HCT116 (cell line): ENCODE measurements around the gene PEX11G.
A peak's percentile ranks its signal among the peaks of the same experiment; 100 is the strongest.

Experiments
- EGR1 ChIP-seq: IDR thresholded peaks from 2 replicates; pipeline ENCODE4 v1.6.1; 2012; ENCODE audit warnings: low read depth
- EZH2phosphoT487 ChIP-seq: fragments of 200-600 bp; IDR thresholded peaks from 2 replicates; pipeline ENCODE4 v1.6.1; 2018; ENCODE audit warnings: antibody characterized with exemption, borderline replicate concordance
- POLR2A ChIP-seq: IDR thresholded peaks from 2 replicates; pipeline ENCODE4 v1.7.0; 2011; ENCODE audit warnings: borderline replicate concordance; ENCODE audit not compliant: insufficient read depth, insufficient read length; ENCODE audit errors: extremely low read depth
- RAD21 ChIP-seq: IDR thresholded peaks from 2 replicates; pipeline ENCODE4 v1.6.1; 2012; ENCODE audit warnings: low read depth, mild to moderate bottlenecking
- SIN3A ChIP-seq: IDR thresholded peaks from 2 replicates; pipeline ENCODE4 v1.6.1; 2012; ENCODE audit warnings: low read depth
- ZNF274 ChIP-seq: fragments of 200-500 bp; sonication (Bioruptor generic); IDR thresholded peaks from 2 replicates; pipeline ENCODE4 v1.6.1; 2014; ENCODE audit warnings: mild to moderate bottlenecking, low read depth, low read length, inconsistent platforms
- TF ChIP-seq, protein P1 (sequence below), 3 experiments: fragments of 200-600 bp in 1 of 3; sonication (generic) in 1 of 3; IDR thresholded peaks in 2 of 3; conservative IDR thresholded peaks in 1 of 3; 2 replicates each; pipeline ENCODE4 v1.5.1; 2012 to 2017; ENCODE audit warnings: low read depth in 2 of 3, low read length in 2 of 3, antibody characterized with exemption in 1 of 3, borderline replicate concordance in 1 of 3, control low read depth in 1 of 3, mild to moderate bottlenecking in 1 of 3, mixed read lengths in 1 of 3, mixed run types in 1 of 3, moderate library complexity in 1 of 3; ENCODE audit not compliant: insufficient read depth in 1 of 3
- TF ChIP-seq, protein P2 (sequence below): IDR thresholded peaks from 2 replicates; pipeline ENCODE4 v1.6.1; 2012

DNA sequence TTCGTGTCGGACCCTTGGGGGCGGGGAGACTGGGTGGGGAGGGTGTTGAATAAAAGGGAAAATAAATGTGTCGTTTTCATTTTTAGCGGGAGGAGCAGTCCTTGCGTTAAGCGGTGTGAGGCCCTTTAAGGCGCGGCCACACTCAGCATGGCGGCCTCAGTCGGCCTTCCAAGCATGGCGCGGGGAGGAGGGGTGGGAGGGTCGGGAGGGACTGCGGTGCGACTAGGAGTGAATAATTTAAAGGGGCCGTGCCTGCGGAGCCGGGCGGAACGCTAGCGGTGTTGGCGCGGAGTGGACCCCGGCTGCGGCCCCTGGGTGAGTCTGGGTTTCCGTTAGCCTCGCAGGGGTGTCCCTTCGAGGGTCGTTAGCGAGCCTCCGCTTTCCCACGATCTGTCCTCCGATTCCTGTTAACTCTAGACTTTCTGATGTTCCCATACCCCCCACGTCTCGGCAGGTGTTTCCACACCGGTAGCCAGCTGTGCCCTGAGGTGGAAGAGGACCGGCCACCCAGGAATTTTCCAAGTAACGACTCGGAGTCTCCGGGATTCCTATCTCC lies 45.2 kb upstream of the PEX11G start:
- TF ChIP-seq, protein P1, sequence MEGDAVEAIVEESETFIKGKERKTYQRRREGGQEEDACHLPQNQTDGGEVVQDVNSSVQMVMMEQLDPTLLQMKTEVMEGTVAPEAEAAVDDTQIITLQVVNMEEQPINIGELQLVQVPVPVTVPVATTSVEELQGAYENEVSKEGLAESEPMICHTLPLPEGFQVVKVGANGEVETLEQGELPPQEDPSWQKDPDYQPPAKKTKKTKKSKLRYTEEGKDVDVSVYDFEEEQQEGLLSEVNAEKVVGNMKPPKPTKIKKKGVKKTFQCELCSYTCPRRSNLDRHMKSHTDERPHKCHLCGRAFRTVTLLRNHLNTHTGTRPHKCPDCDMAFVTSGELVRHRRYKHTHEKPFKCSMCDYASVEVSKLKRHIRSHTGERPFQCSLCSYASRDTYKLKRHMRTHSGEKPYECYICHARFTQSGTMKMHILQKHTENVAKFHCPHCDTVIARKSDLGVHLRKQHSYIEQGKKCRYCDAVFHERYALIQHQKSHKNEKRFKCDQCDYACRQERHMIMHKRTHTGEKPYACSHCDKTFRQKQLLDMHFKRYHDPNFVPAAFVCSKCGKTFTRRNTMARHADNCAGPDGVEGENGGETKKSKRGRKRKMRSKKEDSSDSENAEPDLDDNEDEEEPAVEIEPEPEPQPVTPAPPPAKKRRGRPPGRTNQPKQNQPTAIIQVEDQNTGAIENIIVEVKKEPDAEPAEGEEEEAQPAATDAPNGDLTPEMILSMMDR (IDR thresholded peaks at IDR 0.05 in 2 of 3, conservative IDR thresholded peaks at IDR 0.05 in 1 of 3; ENCODE audit: borderline replicate concordance in 1 of 3, insufficient read depth in 1 of 3, low read depth in 2 of 3, low read length in 2 of 3): no peak
- TF ChIP-seq EGR1 (peak; percentile 60; the same call in 1 of the 2 replicates), EZH2phosphoT487 (no peak), SIN3A (no peak), ZNF274 (no peak), POLR2A (peak; percentile 21), RAD21 (no peak)
- TF ChIP-seq, protein P2, sequence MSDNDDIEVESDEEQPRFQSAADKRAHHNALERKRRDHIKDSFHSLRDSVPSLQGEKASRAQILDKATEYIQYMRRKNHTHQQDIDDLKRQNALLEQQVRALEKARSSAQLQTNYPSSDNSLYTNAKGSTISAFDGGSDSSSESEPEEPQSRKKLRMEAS: peak; percentile 78
